ENCODE data around the gene ANO2. TPM values are rescaled to one million over a fixed set of nuclear protein-coding genes. Genes with fewer than 3 reads are reported as not detected.

The ANO2 gene
- total RNA-seq, 2 experiments from 2014 or later = not detected

DNA sequence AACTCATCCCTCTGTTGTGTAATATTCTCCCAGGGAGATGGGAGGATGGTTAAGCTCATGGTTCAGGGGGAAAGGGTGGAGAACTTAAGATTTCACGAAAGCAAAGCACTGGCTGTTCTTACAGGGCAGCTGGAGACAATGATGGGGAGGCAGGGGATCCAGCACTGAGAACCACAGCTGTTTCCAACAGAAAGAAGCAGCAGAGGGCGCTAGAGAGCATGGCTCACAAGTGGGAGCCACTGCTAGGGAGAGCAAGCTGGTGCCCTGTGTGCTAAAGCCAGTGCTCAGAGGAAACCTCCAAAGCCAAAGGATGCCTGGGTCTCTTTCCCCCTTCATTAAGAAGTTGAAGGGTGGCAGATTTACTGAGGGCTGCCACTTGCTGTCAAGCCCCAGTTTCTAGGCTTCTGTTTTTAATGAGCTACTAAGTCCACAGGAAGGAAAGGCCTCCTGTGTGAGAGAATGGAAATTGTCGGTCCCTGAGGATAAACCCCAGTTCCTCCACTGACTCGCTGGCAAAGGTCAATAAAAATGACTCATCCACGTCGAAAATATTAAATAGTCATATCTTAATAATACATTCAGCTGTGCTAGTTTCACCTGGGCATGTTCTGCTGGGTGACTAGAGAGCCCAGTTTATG lies 199.7 kb downstream of the ANO2 start:
- H3K27me3 Mint-ChIP-seq = no peaks in the 10 kb centered on the region
- H3K27ac Mint-ChIP-seq = no peak overlapping the region
- H3K4me3 Mint-ChIP-seq = no peak overlapping the region
- no peaks in the 10 kb centered on the region for H3K4me1 Mint-ChIP-seq
- ATAC-seq (peak; percentile 61), DNase-seq (peak; percentile 67)
- H3K9me3 Mint-ChIP-seq (ENCODE audit: low read depth) = no peaks in the 10 kb centered on the region
- CTCF ChIA-PET = interaction anchor here (0.6 to 1.6 kb wide), 9 partner anchors 9 to 292 kb away, joined by 3 to 5 read pairs (median 3); no protein-coding TSS in a partner anchor
- H3K36me3 Mint-ChIP-seq = no peaks in the 10 kb centered on the region

DNA sequence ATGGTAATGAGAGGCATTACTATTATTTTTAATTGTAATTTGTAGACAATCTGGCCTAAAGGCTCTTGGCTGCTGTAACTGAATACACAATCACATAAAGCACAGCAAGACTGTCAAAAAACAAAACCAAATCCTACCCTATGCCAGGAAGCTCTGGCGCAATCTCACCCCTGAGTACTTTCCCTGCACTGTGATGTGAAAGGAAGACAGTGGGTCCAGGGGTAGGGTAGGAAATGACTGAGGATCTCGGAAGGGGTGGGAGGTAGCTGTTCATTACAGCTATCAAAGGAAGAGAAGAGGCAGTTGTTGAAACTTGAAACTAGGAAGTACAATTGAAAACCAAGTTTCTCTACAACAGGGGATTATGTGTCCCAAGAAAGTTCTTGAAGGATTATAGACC lies 202.8 kb downstream of the ANO2 start:
- Mint-ChIP-seq H3K27ac (no peak overlapping the region), H3K27me3 (no peaks in the 10 kb centered on the region), H3K9me3 (ENCODE audit: low read depth) (no peaks in the 10 kb centered on the region), H3K36me3 (no peaks in the 10 kb centered on the region), H3K4me3 (no peak overlapping the region), H3K4me1 (no peaks in the 10 kb centered on the region)
- ATAC-seq (no peak), DNase-seq (no peak)
- CTCF ChIA-PET = no interaction called here

DNA sequence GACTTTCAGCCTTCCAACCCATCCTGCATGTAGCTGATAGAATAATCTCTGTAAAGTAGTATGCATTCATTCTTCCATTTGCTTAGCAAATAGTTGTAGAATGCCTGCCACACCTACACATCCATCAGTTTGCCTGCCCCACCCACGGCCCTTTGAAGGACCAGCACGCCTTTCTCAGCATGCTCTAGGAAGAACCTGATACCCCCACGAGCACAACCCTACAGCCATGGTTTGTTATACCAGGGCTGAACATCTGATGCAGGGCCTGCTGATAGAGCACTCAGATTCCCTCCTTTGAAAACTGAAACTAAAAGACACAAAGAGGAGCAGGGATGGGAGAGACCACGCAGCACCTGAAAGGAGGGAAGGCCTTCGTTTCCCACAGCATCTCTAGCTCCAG lies 205.1 kb downstream of the ANO2 start:
- ATAC-seq (no peak), DNase-seq (no peak)
- Mint-ChIP-seq H3K27ac (no peak overlapping the region), H3K27me3 (no peaks in the 10 kb centered on the region), H3K4me1 (no peaks in the 10 kb centered on the region), H3K36me3 (no peaks in the 10 kb centered on the region), H3K9me3 (ENCODE audit: low read depth) (no peaks in the 10 kb centered on the region), H3K4me3 (no peak overlapping the region)
- CTCF ChIA-PET = no interaction called here

DNA sequence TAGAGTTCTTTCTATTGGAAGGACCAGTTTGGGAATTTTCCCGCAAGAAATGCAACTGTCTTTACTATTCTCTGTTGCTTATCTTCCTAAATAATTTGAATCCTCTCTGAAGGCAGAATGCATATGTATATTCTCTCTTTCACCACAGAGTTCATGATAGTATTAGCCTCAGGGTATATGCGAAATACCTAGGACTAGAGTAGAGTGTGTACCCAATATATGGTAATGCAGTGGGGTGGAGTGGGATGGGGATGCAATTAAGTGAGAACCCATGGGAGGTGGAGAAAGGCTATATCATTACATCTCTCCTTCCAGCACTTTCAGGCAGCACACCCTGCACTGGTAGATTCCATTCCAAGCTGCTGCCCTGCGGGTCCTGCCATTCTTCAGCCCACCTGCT lies 207.3 kb downstream of the ANO2 start:
- CTCF ChIA-PET = no interaction called here
- Mint-ChIP-seq H3K27me3 (no peaks in the 10 kb centered on the region), H3K9me3 (ENCODE audit: low read depth) (no peaks in the 10 kb centered on the region), H3K4me3 (no peak overlapping the region), H3K27ac (no peak overlapping the region), H3K4me1 (no peaks in the 10 kb centered on the region), H3K36me3 (no peaks in the 10 kb centered on the region)
- DNase-seq = no peak
- no peak for ATAC-seq

DNA sequence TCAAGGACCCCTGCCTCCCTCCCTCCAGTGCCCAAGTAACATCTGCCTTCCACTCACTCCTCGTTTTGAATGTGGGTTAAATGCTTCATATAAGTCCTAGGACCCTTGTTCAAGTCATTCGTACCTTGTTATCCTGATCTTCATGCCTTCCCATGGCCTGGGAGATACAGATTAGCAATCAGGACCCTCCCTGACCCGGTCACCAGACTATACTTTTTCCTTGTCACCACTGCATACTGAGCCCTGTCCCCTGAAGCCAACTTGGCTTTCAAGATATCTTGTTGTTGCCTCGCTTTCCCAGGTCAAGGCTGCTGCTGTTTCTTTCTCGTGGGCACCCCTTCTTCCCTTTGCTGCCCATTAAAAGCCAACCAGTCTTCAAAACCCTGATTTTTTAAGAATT lies 208.5 kb downstream of the ANO2 start:
- DNase-seq (peak; percentile 11), ATAC-seq (no peak)
- no peaks in the 10 kb centered on the region for H3K9me3 Mint-ChIP-seq (ENCODE audit: low read depth)
- CTCF ChIA-PET = no interaction called here
- H3K27me3 Mint-ChIP-seq = no peaks in the 10 kb centered on the region
- H3K36me3 Mint-ChIP-seq = no peaks in the 10 kb centered on the region
- H3K27ac Mint-ChIP-seq = no peak overlapping the region
- no peaks in the 10 kb centered on the region for H3K4me1 Mint-ChIP-seq
- no peak overlapping the region for H3K4me3 Mint-ChIP-seq

DNA sequence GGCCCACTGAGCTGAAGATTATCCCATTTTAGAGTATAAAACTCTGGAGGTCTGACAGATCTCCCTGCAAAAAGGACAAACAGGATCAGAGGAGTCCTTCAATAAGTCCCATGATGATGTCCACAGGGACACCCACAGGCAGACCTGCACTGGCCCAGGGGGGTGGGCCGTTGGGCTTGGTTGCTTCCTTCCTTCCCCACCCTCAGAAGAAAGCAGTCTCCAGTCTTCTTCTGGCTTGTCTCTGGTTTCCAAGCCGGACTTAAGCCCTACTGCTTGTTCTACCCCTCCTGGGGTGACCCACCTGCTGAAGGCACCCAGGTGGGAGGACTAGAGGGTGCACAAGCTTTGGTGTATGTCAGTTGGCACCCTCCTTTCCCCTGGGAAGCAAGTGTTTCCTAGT lies 209.0 kb downstream of the ANO2 start:
- no peak for ATAC-seq

DNA sequence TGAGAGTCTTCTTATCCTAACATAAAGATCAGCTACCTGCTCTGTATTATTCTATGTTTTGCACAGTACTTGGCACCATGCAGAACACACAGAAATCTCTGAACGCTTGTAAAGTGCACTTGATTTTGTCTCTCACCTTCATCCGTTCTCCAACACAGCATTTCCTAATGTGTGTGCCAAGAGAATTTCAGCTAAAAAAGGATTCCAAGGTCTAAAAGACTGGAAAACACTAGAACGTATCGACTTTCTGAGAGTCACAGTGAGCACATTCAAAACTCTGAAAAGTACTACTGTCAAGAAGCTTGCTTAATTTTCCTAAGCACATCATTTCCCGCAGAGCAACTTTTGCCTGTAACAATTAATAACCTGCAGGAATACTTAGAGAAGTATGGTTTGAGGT lies 211.1 kb downstream of the ANO2 start:
- Mint-ChIP-seq H3K4me3 (no peak overlapping the region), H3K4me1 (no peaks in the 10 kb centered on the region), H3K27ac (no peak overlapping the region), H3K27me3 (no peaks in the 10 kb centered on the region), H3K36me3 (no peaks in the 10 kb centered on the region), H3K9me3 (ENCODE audit: low read depth) (no peaks in the 10 kb centered on the region)
- DNase-seq = no peak
- CTCF ChIA-PET = no interaction called here
- ATAC-seq = no peak

More for the DNA sequence above, 209.0 kb downstream of the ANO2 start:
- no peaks in the 10 kb centered on the region for H3K4me1 Mint-ChIP-seq
- H3K9me3 Mint-ChIP-seq (ENCODE audit: low read depth) = no peaks in the 10 kb centered on the region
- no peaks in the 10 kb centered on the region for H3K36me3 Mint-ChIP-seq
- H3K27me3 Mint-ChIP-seq = no peaks in the 10 kb centered on the region
- DNase-seq = peak; percentile 4
- no peak overlapping the region for H3K27ac Mint-ChIP-seq
- CTCF ChIA-PET = no interaction called here
- no peak overlapping the region for H3K4me3 Mint-ChIP-seq

DNA sequence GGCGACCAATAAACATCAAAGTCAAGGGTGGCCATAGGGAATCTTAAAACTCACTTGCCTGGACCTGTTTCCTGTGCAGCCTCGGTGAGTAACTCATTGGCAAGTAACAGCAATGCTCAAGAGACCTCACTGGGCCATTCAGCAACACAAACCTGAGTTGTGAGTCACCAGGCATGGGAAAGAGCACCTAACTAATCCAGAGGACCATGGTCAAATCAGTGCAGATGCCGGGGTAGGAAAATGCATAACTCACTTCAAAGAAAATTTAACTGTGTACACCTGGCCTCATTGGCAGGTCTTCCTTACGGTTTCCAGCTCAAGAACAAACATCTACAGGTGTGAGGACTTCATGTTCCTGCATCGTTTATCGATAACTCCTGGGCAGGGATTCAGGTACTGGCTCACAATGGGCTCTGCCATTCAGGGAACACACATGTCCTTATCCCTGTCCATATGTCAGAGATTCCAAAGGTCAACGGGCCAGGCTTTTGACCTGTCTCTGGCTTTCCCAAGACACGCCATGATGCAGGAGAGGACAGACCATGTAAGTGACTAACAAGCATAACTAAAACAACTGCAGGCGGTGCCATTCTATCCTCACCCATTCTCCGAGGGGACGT lies 211.8 kb downstream of the ANO2 start:
- H3K36me3 Mint-ChIP-seq = no peaks in the 10 kb centered on the region
- no peaks in the 10 kb centered on the region for H3K4me1 Mint-ChIP-seq
- DNase-seq (peak; percentile 35), ATAC-seq (no peak)
- no peak overlapping the region for H3K27ac Mint-ChIP-seq
- no peaks in the 10 kb centered on the region for H3K9me3 Mint-ChIP-seq (ENCODE audit: low read depth)
- CTCF ChIA-PET = no interaction called here
- no peaks in the 10 kb centered on the region for H3K27me3 Mint-ChIP-seq
- H3K4me3 Mint-ChIP-seq = no peak overlapping the region

DNA sequence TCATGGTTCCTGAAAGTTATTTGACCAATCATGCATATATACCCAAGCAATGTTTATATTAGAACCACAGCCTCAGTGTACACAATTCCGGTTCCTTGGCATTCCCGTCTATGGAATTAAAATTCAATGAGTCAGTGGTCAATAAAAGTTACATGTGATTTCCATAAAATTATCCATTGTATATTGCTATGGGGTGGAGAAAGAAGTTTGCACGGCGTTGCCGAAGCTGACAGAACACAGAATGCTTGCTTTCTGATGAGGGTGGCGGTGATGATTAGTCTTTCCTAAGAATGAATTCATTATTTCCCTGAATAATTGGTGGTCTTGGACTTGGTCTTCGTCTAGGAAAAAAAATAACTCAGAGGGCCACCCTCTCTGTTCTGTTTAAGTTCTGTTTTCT lies 214.1 kb downstream of the ANO2 start:
- H3K4me3 Mint-ChIP-seq = no peak overlapping the region
- no peaks in the 10 kb centered on the region for H3K4me1 Mint-ChIP-seq
- H3K27me3 Mint-ChIP-seq = no peaks in the 10 kb centered on the region
- H3K27ac Mint-ChIP-seq = no peak overlapping the region
- H3K9me3 Mint-ChIP-seq (ENCODE audit: low read depth) = no peaks in the 10 kb centered on the region
- peak; percentile 2 for DNase-seq
- no peak for ATAC-seq
- H3K36me3 Mint-ChIP-seq = no peaks in the 10 kb centered on the region
- CTCF ChIA-PET = no interaction called here

DNA sequence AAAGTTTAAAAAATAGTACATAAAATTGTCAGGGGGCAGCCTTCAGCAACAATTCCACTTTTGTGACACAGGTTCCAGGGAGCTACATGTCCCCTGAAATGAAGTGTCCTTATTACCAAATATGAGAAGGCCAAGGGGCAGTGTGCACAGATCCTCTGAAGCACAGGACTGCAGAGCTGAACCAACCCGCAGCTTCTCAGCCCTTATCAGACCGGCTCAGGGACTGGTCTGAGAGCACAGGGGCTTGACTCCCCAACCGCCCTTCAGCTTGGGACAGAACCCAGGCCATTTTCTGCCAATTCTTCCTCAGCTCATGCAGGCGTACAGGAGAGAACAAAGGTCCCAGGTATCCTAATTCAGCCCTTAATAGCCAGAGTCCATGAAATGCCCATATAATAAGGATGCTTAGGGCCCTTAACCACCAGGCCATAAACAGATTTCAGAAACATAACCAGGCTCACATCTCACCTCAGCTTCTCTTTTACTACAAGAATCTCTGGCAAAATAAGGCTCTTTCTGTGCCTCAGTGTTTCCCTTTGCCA lies 221.3 kb downstream of the ANO2 start:
- Mint-ChIP-seq H3K4me3 (no peak overlapping the region), H3K4me1 (no peaks in the 10 kb centered on the region), H3K27me3 (peaks cover 16% of the 10 kb centered on the region), H3K9me3 (ENCODE audit: low read depth) (no peaks in the 10 kb centered on the region), H3K36me3 (no peaks in the 10 kb centered on the region), H3K27ac (no peak overlapping the region)
- CTCF ChIA-PET = no interaction called here
- DNase-seq (peak; percentile 19), ATAC-seq (no peak)

DNA sequence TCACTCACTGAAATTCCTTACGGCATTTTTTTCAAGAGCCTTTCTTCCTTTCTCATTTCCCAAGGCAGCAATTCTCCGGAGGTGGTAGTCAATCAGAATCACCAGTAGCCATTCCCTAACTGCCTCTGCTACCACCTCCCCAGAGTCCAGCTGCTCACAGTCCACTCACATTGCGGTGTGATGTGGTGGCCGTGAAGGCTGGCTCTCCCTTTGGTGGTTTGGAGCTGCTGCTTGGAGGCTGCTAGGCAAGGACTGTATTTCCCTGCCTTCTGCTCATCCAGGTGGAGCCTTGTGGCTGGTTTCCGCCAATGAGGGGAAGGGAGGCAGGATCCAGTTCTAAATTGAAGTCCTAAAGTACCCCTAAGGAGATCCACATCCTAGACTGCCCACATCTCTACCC lies 222.0 kb downstream of the ANO2 start:
- Mint-ChIP-seq H3K4me1 (no peaks in the 10 kb centered on the region), H3K27me3 (peaks cover 16% of the 10 kb centered on the region), H3K4me3 (no peak overlapping the region), H3K9me3 (ENCODE audit: low read depth) (no peaks in the 10 kb centered on the region), H3K36me3 (no peaks in the 10 kb centered on the region), H3K27ac (no peak overlapping the region)
- CTCF ChIA-PET = no interaction called here
- DNase-seq (no peak), ATAC-seq (no peak)

DNA sequence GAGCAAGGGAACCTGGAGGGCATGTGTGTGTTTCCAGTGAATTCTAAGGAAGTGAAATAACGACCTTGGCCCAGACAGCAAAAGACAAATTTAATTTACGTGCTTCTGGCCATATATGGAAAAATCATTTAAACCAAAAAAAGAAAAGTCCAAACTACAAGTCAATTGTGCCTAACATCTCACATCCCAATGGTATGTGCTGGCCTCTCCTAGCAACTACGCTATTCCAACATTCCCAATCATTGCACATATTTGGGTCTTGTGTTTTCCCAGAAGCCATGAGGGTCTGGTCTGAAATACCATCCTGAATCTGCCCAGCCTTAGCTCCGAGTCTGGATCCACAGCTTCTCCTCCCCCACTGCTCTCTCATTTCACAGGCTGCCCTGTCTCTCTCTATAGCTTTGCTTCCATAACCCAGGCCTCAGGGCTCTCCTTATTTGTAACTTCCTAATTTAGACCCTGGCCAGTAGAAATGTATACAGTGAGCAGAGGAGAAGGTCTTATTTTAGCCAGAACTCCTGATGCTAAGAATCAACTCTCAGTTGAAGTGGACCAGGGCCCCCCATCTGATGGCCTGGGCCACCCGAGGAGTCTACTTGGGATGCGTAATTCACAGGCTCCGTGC lies 224.6 kb downstream of the ANO2 start:
- CTCF ChIA-PET = no interaction called here
- no peaks in the 10 kb centered on the region for H3K9me3 Mint-ChIP-seq (ENCODE audit: low read depth)
- DNase-seq (no peak), ATAC-seq (no peak)
- H3K27me3 Mint-ChIP-seq = peaks cover 16% of the 10 kb centered on the region
- no peak overlapping the region for H3K27ac Mint-ChIP-seq
- H3K4me3 Mint-ChIP-seq = no peak overlapping the region
- H3K36me3 Mint-ChIP-seq = no peaks in the 10 kb centered on the region
- no peaks in the 10 kb centered on the region for H3K4me1 Mint-ChIP-seq

DNA sequence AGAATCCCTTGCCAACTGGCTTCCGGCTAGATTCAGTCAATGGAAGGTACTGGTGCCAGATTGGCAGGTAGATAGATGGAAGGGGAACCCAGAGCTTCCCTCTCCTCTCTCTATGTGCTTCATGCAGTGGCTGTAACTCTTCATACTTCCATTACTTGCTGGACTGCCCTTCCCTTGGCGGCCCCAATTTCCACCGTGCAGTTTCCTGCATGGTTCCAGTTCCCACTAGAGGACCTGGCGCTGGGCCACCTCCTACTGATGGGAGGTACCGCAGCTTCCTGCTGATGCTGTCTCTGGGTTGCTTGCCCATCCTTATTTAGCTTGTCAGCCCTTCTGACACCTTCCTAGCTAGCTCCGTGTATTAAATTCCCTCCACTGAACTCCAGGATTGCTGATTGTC lies 226.4 kb downstream of the ANO2 start:
- DNase-seq (no peak), ATAC-seq (no peak)
- Mint-ChIP-seq H3K4me1 (no peaks in the 10 kb centered on the region), H3K4me3 (no peak overlapping the region), H3K36me3 (no peaks in the 10 kb centered on the region), H3K9me3 (ENCODE audit: low read depth) (no peaks in the 10 kb centered on the region), H3K27ac (no peak overlapping the region), H3K27me3 (peaks cover 16% of the 10 kb centered on the region)
- CTCF ChIA-PET = no interaction called here

DNA sequence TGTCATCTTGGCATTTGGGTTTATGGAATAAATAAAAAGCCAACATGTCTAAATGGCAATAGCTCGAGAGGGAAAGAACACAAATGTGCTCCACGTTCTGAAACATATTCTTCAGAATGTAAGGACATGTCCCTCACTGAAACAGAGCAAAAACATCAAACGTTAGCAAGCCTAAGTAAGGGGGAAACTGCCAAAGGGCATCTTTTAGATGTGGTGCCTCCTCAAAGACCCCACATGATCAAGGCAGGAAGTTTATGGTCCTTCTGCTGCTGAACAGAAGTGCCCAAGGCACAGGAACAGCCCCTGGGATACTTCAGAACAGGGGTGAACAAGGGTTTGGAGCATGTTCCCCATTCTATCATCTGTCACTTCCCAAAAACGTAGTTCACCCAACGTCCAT lies 227.0 kb downstream of the ANO2 start:
- H3K27ac Mint-ChIP-seq = no peak overlapping the region
- CTCF ChIA-PET = no interaction called here
- ATAC-seq = no peak

More for the DNA sequence above, 227.0 kb downstream of the ANO2 start:
- Mint-ChIP-seq H3K27me3 (peaks cover 16% of the 10 kb centered on the region), H3K36me3 (no peaks in the 10 kb centered on the region), H3K4me3 (no peak overlapping the region), H3K4me1 (no peaks in the 10 kb centered on the region), H3K9me3 (ENCODE audit: low read depth) (no peaks in the 10 kb centered on the region)
- no peak for DNase-seq

Data from activated CD8-positive, alpha-beta memory T cell treated with anti-CD3 and anti-CD28 coated beads, Interleukin-2, amount 10 ng/mL, durations not matched to agents 7 days and 5 days (primary cell).